Kidney capillary endothelial cell (primary cell): Measurements from ENCODE around the gene PLCB4.

Experiments
- DNase-seq: peaks from one replicate; pipeline ENCODE4 v3.0.0-alpha.2; 2018; ENCODE audit warnings: low spot score

Gene PLCB4

GRCh38 chr20:9520086-9520485 is 451.2 kb downstream of the PLCB4 start:
- DNase-seq, result no peak

- no peak for DNase-seq
Measured at GRCh38 chr20:9523636-9524035, 454.7 kb downstream of the PLCB4 start.
